ENCODE results near the gene ORC1. TPM values are rescaled to one million over a fixed set of nuclear protein-coding genes. Genes with fewer than 3 reads are reported as not detected.

ORC1 gene
- total and polyA plus RNA-seq, 4 donors = 0.31 to 16.6 (median 0.43) TPM

GRCh38 chr1:52414942-52415341 lies 10.7 kb upstream of the ORC1 start:
- Histone ChIP-seq H3K27ac (ENCODE audit: low read depth in 1 of 2, low read length in 2 of 2) (no peak overlapping the region), H3K9me3 (ENCODE audit: control insufficient read depth in 4 of 4, low read length in 3 of 4) (no peaks in the 10 kb centered on the region), H3K27me3 (ENCODE audit: control insufficient read depth in 4 of 4, insufficient read depth in 4 of 4, low read length in 3 of 4) (no peaks in the 10 kb centered on the region), H3K36me3 (ENCODE audit: control insufficient read depth in 4 of 4, insufficient read depth in 3 of 4, low read depth in 1 of 4, low read length in 3 of 4) (peaks cover 14 to 80% (median 75%) of the 10 kb centered on the region in 4 donors), H3K9ac (ENCODE audit: low read depth in 1 of 2, low read length in 2 of 2) (no peak overlapping the region), H3K4me1 (ENCODE audit: control insufficient read depth in 4 of 4, insufficient read depth in 4 of 4, low read length in 3 of 4) (no peaks in the 10 kb centered on the region), H3K4me3 (ENCODE audit: low read depth in 1 of 3, low read length in 3 of 3) (no peak overlapping the region)
- TF ChIP-seq, protein P1, sequence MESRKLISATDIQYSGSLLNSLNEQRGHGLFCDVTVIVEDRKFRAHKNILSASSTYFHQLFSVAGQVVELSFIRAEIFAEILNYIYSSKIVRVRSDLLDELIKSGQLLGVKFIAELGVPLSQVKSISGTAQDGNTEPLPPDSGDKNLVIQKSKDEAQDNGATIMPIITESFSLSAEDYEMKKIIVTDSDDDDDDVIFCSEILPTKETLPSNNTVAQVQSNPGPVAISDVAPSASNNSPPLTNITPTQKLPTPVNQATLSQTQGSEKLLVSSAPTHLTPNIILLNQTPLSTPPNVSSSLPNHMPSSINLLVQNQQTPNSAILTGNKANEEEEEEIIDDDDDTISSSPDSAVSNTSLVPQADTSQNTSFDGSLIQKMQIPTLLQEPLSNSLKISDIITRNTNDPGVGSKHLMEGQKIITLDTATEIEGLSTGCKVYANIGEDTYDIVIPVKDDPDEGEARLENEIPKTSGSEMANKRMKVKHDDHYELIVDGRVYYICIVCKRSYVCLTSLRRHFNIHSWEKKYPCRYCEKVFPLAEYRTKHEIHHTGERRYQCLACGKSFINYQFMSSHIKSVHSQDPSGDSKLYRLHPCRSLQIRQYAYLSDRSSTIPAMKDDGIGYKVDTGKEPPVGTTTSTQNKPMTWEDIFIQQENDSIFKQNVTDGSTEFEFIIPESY (IDR thresholded peaks at IDR 0.05) = no peak
- TF ChIP-seq HNF4G (IDR thresholded peaks at IDR 0.05) (no peak), NR2F2 (IDR thresholded peaks at IDR 0.05) (no peak)
- no peak for DNase-seq (ENCODE audit: low spot score)

- Histone ChIP-seq H3K4me1 (ENCODE audit: control insufficient read depth in 4 of 4, insufficient read depth in 4 of 4, low read length in 3 of 4) (peaks cover 0 to 1% (median 0%) of the 10 kb centered on the region in 4 donors), H3K27ac (ENCODE audit: low read depth in 1 of 2, low read length in 2 of 2) (no peak overlapping the region), H3K27me3 (ENCODE audit: control insufficient read depth in 4 of 4, insufficient read depth in 4 of 4, low read length in 3 of 4) (no peaks in the 10 kb centered on the region), H3K4me3 (ENCODE audit: low read depth in 1 of 3, low read length in 3 of 3) (no peak overlapping the region), H3K9me3 (ENCODE audit: control insufficient read depth in 4 of 4, low read length in 3 of 4) (no peaks in the 10 kb centered on the region), H3K36me3 (ENCODE audit: control insufficient read depth in 4 of 4, insufficient read depth in 3 of 4, low read depth in 1 of 4, low read length in 3 of 4) (peaks cover 17 to 87% (median 75%) of the 10 kb centered on the region in 4 donors), H3K9ac (ENCODE audit: low read depth in 1 of 2, low read length in 2 of 2) (no peak overlapping the region)
- TF ChIP-seq, protein P2, sequence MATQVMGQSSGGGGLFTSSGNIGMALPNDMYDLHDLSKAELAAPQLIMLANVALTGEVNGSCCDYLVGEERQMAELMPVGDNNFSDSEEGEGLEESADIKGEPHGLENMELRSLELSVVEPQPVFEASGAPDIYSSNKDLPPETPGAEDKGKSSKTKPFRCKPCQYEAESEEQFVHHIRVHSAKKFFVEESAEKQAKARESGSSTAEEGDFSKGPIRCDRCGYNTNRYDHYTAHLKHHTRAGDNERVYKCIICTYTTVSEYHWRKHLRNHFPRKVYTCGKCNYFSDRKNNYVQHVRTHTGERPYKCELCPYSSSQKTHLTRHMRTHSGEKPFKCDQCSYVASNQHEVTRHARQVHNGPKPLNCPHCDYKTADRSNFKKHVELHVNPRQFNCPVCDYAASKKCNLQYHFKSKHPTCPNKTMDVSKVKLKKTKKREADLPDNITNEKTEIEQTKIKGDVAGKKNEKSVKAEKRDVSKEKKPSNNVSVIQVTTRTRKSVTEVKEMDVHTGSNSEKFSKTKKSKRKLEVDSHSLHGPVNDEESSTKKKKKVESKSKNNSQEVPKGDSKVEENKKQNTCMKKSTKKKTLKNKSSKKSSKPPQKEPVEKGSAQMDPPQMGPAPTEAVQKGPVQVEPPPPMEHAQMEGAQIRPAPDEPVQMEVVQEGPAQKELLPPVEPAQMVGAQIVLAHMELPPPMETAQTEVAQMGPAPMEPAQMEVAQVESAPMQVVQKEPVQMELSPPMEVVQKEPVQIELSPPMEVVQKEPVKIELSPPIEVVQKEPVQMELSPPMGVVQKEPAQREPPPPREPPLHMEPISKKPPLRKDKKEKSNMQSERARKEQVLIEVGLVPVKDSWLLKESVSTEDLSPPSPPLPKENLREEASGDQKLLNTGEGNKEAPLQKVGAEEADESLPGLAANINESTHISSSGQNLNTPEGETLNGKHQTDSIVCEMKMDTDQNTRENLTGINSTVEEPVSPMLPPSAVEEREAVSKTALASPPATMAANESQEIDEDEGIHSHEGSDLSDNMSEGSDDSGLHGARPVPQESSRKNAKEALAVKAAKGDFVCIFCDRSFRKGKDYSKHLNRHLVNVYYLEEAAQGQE (IDR thresholded peaks at IDR 0.05) = no peak
- TF ChIP-seq, protein P3, sequence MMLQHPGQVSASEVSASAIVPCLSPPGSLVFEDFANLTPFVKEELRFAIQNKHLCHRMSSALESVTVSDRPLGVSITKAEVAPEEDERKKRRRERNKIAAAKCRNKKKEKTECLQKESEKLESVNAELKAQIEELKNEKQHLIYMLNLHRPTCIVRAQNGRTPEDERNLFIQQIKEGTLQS (IDR thresholded peaks at IDR 0.05) = no peak
- TF ChIP-seq FOXA1 (IDR thresholded peaks at IDR 0.05) (no peak), TAF1 (conservative IDR thresholded peaks at IDR 0.05) (no peak), SP1 (IDR thresholded peaks at IDR 0.05) (no peak), JUND (IDR thresholded peaks at IDR 0.05) (no peak), MAX (IDR thresholded peaks at IDR 0.05) (no peak)
- TF ChIP-seq, protein P4, sequence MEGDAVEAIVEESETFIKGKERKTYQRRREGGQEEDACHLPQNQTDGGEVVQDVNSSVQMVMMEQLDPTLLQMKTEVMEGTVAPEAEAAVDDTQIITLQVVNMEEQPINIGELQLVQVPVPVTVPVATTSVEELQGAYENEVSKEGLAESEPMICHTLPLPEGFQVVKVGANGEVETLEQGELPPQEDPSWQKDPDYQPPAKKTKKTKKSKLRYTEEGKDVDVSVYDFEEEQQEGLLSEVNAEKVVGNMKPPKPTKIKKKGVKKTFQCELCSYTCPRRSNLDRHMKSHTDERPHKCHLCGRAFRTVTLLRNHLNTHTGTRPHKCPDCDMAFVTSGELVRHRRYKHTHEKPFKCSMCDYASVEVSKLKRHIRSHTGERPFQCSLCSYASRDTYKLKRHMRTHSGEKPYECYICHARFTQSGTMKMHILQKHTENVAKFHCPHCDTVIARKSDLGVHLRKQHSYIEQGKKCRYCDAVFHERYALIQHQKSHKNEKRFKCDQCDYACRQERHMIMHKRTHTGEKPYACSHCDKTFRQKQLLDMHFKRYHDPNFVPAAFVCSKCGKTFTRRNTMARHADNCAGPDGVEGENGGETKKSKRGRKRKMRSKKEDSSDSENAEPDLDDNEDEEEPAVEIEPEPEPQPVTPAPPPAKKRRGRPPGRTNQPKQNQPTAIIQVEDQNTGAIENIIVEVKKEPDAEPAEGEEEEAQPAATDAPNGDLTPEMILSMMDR (IDR thresholded peaks at IDR 0.05; ENCODE audit: low read depth, low read length, missing input control) = no peak
- WGBS = 93% methylated on average over 10 of the region's 10 CpGs
- no peak for DNase-seq (ENCODE audit: low spot score)
These were observed 9.3 kb upstream of the ORC1 start for GRCh38 chr1:52413410-52413989.

Measured in liver (tissue), 9 donors.